NCI-H2227 (cell line): ENCODE data around the gene XIRP2.

ENCODE experiments used
- DNase-seq: peaks from one replicate; lab custom pipeline; 2025; ENCODE audit not compliant: unreplicated experiment; lab: John Stamatoyannopoulos, UW

XIRP2 gene

DNA sequence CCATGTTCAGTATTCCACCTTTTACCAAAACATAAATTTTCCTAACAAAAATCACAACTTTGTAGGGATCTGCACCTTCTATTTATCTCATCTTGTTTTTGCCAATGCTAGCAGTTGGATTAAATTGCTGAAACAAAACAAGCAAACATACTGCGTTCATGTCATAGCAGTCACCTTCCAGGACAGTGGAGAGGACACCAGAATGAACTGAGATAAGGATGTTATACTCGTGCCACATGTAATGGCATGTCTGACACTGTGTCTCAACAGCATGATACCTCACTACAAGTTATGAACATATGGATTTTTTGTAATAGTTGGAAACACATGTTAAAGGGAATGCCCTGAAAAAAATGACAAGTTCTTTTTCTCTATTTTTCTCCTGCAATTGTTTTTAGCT lies 245.3 kb downstream of the XIRP2 start:
- no peak for DNase-seq

DNA sequence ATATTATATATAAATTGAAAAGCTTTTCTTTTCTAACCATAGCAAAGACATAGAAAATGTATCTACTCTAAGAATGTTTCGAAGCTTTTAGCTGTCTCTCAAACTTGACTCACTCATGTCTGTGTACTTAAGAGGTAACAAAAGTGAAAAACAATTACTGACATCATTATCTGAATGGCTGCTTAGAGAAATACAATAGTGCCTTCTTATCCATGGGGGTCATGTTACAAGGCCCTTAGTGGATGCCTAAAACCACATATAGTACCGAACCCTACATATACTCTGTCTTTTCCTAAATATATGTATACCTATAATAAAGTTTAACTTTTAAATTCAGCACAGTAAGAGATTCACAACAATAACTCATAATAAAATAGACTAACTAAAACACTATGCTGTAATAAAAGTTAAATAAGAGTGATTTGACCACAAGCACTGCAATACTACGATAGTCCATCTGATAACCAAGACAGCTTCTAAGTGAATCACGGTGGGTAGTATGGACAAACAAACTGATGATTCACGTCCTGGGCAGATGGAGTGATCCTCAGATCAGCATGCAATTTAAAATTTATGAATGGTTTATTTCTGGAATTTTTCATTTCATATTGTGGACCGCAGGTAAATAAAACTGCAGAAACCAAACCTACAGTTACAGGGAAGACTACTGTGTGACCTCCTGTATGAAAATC lies 246.2 kb downstream of the XIRP2 start:
- DNase-seq: no peak

DNA sequence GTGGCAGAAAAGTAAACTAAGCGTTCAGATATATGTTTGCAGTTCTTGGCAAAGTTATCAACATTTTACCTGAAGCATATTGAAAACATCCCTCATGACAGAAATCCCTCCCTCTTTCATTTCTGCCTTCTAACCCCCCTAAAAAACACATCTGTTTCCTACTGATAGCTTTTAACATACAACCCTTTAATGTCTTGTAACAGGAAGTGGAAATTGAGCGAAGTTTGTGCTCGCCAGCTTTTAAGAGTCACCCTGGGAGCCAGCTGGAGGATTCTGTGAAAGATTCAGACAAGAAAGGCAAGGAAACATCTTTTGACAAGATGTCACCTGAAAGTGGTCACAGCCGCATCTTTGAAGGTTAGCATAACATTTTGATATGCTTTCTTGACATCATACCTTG lies 247.4 kb downstream of the XIRP2 start:
- no peak for DNase-seq

DNA sequence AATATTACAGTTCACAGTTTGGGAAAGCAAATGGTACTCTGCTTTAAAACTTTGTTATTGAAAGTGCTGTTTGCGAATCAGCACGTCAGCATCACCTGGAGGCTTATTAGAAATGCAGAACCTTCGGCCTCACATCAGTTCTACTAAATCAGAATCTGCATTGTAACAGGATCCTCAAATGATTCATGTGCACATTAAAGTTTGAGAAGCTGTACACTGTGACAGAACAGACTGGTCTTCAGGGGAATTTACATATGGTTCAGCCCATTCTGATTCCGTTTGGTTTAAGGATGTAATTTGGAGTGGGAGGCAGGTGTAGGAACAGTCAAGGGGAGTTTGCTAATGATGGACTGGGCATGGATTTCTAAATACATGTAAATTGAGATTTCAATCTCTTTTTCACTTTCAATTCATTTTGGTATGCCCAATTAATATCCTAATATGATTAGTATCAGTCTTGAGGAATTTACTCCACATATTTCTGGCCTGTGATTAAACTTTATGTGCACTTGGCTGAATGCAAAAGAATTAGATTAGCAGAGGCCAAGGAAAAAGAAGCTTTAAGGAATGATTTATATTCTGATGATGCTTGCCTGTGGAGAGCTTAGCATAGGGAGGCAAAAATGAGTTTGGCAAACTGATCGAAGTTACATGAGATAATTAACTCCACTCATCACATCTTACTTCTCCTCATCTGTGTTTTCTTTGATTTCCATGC lies 248.8 kb downstream of the XIRP2 start:
- DNase-seq: no peak

DNA sequence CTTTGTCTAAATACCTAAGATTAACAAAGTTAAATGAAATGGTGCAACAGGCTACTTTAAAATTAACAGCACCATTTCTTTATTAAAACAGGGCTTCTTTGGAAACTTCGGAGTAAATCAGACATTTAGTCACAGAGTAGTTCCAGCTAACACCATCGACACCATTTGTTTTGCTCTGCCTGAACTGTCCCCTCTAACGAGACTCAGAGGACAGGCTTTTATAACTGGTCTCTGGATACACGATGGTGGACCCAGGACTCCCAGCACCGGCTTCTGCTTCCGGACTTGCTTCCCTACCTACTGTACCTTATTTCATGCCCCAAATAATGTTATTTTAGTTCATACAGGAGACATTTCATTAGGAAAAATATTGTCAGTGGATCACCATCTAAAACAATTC lies 252.1 kb downstream of the XIRP2 start:
- DNase-seq: no peak

DNA sequence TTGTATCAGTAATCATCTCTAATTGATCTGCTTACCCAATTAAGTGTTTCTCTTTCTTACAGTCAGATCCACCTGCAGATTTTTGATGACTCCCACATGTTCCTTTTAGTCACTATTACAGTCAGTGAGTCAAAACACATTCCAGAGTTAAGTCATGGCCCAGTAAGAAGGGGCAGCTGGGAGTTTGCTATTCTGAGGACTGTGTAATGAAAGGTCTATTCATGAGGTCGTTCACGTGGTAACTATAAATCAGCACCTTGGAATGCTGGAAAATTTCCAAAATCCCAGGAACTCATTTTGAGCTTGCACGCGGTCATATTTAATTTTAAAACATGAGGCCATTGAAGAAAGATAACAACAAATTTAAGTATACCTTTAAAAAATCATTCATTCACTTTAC lies 252.5 kb downstream of the XIRP2 start:
- no peak for DNase-seq

DNA sequence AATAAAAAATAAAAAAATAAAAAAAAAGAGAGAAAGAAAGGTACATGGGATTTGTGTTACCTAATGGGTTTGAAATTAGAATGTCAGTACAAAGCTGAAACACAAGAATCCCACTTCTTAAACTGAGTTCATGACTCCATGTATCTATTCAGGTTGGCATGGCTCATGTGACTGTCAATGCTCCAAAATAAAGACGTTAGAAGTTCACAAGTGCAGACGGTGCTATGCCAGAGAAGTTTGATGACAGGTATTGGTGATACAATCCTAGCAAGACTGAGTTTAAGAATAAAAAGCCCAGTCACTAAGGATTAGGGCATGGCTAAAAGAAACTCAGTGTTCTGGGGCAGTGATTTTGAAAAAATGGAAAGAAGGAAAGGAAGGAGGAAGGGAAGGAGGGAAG lies 254.3 kb downstream of the XIRP2 start:
- no peak for DNase-seq

DNA sequence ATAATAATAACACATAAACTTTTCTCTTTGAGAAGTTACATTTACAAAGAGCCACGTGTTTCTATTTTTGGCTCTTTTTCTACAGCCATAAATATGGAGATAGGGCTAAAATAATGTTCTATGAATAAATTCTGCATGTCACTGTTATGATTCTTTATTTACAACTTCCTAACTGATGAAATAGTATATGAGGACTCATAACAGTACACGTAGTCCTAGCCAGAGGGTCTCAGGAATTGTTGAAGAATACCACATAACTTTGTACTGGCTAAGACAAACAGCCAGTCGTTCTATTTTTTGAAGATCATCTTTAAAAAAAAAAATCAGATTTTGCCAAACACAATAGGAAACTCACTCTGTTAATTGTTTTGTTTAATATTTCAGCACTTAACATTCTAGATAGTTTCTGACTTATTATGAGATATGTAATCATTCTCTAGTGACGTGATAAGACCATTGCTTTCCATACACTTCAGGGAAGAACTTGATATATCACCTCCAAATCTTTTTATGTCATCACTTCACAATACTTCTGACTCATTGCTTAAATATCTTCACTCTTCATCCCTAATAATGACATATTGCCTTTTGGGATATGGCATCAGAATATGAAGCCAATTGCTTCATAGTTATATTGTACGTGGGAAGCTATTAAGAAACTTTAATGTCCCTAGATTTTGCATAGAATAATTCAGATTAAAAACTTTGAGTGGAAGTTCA lies 256.1 kb downstream of the XIRP2 start:
- no peak for DNase-seq

DNA sequence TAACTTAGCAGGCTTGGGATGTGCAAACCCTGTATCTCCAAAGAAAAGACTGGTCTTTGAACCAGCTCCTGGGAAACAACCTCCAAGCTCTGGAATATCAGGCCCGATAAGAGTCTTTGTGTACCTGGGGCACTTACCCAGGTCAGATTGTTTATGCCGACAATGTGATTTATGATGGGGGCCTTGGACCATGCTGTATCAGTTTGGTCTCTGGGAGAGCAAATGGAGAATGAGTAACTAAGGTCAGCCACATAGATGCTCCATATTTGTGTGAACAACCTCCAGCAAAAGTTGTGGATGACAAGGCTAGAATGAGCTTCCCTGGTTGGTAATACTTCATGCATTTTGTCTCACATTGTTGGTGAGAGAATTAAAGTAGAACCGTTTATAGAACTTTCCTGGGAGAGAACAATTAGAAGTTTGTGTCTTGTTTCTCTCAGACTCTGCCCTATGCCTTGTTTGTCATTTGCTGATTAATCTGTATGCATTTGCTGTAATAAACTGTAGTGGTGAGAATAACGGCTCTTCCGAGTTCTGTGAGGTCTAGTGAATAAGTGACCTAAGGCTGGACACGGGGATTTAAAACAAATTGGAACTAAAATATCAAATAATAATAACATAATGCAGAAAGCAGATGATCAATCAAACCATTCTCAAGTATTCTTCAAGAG lies 259.1 kb downstream of the XIRP2 start:
- DNase-seq: no peak

DNA sequence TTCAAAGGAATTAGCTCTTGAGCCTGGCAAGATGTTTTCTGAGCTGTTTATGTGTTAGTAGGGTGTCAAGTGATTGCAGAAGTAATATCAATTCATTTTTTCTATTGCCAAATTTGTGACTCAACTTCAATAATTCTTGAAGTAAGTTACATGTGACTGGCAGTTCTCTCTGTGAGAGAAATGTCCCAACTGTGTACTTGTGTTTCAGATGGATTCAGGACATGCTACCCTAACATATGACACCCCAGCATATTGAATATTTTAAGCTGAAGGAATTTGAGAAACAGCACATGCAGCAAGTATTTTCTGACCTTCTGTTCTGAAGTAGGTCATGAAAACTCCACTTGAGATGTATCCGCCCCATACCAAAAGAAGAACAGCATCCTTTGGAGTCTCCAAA lies 263.6 kb downstream of the XIRP2 start:
- no peak for DNase-seq

DNA sequence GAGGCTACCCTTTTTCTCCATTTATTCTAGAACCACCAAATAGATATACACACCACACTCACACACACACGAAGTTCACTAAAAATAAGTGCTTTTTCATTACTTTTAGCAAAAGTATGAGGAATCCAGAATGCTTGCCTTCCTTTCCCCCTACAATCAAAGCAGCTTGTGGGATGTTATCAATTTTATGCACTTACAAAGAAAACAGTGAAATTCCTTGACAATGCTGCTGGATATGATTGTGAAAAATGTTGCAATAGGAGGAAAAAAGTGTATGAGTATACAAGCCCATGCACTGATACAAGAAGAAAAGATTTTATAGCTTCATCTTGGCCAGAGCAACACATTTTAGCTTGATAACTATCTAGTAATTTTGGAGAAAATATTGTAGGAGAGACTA lies 269.2 kb downstream of the XIRP2 start:
- no peak for DNase-seq

DNA sequence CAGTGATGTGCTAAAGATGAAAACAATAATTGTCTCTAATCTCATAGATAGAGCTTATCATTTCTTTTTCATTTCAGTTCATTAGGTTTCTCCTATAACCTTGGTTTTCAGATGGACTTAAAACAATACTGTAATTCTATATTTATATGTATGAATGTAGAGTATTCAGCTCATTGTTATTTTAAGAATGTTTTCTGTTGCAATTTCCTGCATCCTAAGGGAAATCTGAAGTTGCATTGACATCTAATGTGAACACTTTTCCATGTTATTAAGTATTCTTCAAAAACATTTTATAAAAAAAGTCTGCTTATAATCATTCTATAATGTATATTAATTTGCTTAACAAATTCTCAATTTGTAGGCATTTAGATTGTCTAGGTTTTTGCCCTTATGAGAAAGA lies 288.9 kb downstream of the XIRP2 start:
- no peak for DNase-seq

DNA sequence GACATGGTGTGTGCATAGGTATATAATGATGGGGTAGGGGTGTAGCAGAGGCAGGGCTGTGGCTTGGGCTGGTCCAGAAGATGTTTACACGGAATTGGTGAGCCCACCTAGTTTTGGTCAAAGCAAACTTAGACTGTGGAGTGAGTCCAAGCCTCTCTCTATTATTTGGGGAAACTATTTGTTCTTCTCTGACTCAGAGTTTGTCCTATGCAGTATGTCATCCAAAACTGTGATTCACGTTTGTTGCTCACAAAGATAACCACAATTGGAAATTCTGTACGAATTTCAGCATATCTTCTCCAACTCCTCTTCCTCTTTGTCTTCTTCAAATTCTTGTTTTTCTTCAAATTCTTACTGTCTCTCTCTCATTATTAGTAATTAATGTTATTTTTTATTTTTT lies 292.9 kb downstream of the XIRP2 start:
- DNase-seq: no peak

DNA sequence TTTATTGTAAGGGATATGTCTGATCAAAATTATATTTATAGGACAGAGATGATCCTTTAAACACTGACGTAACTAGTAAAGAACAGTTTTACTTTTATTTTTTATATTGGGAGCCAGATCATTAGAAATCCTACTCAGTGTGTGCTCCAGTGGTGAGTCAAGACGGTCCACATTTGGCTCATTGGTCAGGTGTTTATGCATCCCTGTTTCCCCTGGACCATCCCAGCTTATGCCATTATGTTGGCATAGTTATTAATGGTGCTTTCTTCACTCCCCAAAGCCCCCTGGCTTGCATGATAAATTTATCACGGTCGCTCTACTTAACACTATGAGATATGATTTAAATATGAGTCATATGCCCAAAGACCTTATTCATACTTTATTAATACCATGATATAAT lies 293.4 kb downstream of the XIRP2 start:
- DNase-seq: no peak

DNA sequence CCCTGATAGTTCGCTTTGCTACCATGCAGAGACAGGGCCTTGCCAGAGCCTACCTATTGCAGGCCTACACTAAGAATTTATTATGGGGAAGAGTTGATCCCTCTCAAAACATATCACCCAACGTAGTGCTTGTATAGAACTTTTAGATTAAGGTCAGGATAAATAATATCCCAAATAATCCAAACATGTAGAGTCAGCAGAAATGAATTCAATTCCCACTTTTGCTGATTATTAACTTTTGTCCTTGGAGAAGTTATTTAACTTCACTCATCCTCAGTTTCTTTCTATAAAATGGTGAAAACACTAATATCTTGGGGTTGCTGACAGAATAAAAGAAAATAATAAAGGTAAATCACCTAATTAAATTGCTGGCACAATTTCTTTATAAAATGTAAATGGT lies 294.1 kb downstream of the XIRP2 start:
- DNase-seq: no peak

DNA sequence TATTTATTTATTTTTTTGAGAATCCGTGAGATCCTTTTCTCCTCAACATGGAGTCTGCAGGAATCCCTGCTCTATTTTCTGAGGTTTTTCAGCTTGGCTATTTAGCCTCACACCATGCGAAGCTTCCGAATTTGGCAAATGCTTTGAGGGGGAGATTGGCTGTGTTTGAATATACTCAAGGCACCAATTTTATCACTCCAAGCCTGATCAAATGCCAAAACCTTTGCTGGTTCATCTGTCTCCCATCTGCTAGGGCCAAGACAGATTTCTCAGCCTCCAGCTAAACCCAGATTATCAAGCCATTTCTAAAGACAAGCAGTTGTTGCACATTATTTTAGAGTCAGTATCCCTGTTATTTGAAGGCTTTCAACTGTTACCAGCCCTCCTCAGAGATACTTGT lies 295.7 kb downstream of the XIRP2 start:
- DNase-seq: no peak

DNA sequence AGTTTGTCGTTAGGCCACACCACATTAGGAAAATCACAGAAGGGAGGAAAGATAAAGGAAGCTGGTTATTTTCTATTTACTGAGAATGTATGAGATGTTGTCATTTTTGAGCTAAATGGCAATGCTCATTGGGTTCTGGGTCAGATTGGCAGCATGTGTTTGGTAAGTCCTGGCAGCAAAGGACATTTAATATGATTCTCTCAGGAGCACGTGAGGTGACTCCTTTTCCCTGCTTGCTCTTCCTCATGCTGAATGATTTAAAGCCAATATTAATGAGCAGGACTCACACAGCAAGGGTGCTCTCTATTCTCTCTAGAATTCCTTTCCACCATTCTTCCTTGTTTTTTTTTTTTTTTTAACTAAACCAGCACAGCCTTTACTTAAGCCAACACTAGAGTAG lies 298.2 kb downstream of the XIRP2 start:
- DNase-seq: no peak

DNA sequence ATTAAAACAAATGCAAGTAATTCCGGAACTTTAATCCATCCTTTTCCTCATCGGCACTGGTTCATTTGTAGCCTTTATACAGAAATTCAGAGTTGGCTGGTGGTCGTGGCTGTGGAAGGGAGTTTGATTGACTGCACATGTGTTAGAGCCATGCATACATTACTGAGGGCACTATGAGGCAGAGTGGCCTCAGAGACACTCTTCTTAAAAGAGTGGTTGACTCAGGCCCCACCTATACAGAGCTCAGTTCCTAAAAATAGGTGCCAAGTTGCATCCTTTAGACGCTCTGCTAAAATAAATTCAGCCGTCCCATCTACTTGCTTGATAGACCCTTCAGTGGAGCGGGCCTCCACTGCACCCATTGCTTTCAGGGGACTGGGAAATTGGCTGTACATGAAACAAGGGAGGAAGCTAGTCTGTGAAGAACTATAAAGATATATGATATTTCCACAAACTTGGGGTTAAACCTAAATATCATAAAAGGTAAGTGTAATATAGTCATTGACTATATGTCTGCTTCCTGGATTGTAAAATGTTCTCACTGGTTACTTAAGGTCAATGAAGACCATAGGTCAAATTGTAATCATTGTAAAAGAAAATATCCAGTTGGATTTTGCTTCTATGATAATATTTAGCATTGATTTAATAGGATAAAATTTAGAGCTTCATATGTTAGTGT lies 298.9 kb downstream of the XIRP2 start:
- no peak for DNase-seq

DNA sequence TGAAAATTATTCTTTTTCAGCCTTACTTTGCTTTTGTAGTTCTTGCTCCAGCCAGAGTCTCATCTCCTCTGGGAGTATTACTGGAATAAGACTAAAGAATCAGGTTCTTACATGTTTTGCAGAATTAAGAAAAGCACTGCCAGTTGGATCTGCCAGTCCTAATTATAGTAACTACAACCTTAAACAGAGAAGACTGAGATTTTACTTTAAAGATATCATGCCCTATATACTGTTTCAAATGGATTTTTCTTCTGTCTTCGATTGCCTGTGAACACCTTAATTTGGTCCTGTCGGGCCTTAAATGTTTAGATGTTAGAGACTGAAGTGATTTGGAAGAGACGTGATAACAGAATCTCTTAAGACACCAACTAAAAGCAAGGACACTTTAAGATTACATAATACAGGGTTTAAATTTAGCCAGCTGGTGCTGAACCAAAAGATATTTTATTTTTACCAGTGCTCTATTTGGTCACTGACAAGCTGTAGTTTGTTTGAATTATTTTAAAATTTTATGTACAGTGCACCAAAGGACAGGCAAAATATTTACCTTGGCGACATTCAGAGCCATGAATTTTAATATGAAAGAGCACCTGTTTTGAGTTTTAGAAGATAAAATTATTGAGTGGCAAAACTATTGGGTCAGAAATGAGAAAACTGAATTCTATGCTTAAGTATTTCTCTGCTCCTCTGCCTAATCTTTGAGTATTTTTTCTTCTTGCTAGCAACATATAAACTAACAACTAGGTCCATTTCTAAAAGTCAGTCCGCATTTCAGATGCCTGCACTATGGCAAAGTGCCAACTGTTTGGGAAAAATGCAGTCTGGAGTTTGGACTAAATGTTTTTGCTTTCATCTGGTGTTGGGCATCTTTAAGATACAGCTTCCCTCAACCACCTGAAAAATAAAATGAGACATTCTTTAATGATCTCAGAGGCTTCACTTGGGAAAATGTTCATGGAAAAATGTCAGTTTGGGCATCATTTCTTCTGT lies 300.0 kb downstream of the XIRP2 start:
- DNase-seq: no peak

DNA sequence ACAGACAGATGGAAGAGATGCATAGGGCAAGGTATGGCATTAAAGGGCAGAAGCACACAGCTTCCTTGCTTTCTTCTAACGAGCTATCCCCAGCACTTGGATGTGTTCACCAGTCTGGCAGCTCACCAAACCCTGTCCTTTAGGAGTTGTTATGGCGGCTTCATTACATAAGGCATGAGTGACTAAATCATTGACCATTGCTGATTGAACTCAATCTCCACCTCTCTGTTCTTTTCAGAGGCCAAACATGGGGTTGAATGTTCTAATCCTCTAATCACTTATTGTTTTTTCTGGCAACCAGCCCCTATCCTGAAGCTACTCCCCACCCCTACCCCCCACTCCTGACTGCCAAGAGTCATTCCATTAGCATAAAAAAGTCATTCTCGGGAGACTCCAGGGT lies 301.8 kb downstream of the XIRP2 start:
- DNase-seq: no peak
